ENCODE results near the gene TMEM52. TPM values are rescaled to one million over a fixed set of nuclear protein-coding genes. Genes with fewer than 3 reads are reported as not detected.

TMEM52 gene
- polyA plus RNA-seq, 2 of the 4 experiments (the other 2 are of a cell fraction) = 0.36 to 0.41 TPM

DNA sequence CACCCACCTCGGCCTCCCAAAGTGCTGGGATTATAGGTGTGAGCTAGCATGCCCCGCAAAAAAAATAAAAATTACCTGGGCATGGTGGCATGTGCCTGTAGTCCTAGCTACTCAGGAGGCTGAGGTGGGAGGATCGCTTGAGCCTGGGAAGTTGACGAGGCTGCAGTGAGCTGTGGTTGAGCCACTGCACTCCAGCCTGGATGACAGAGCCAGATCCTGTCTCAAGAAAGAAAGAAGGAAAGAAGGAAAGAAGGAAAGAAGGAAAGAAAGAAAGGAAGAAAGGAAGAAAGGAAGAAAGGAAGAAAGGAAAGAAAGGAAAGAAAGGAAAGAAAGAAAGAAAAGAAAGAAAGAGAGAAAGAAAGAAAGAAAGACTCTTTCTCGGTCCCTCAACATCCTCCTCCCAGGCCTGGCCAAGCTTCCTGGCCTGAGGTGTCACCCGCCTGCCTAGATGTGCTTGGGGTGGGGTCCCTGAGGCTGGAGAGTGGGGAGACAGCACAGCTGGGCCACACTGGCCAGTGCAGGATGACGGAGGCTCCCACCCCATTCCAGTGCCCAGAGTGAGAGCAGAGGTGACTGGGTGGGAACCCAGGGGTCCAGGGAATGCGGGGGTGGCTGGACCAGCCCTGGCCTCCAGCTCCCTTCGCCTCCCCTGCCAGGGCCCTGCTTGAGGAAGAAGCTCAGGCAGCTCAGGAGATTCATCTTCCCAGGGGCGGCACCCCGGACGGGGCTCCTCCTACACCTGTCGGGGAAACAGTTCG, 18.0 kb downstream of the TMEM52 start:
- POLR2A ChIA-PET = interaction anchor here (1.2 kb wide), 1 partner anchor 8 kb away, joined by 3 read pairs; no protein-coding TSS in a partner anchor
- peaks cover 10% of the 10 kb centered on the region; the same call in 1 of the 3 replicates for H3K4me1 ChIP-seq
- no peak overlapping the region for H3K4me3 ChIP-seq
- ATAC-seq (peak in 1 of 2 experiments; percentile 21; a peak in 1 of 6 replicates), DNase-seq (ENCODE audit: low read depth in 1 of 2, low spot score in 1 of 2) (no peak), FAIRE-seq (no peak)
- CTCF ChIA-PET = interaction anchor here (0.8 to 3.8 kb wide), 7 partner anchors 8 to 148 kb away, joined by 3 to 25 read pairs (median 4); no protein-coding TSS in a partner anchor
- TF ChIP-seq RNF2 (IDR thresholded peaks at IDR 0.05; ENCODE audit: borderline replicate concordance, low read depth) (no peak), KDM1A (IDR thresholded peaks at IDR 0.05; ENCODE audit: low read depth) (no peak), HOXA7 (CRISPR knock-in tag; IDR thresholded peaks at IDR 0.05) (no peak), ELK1 (IDR thresholded peaks at IDR 0.05; ENCODE audit: low read depth, low read length) (no peak), BHLHE40 (IDR thresholded peaks at IDR 0.05; ENCODE audit: low read depth, low read length) (no peak), NR3C1 (IDR thresholded peaks at IDR 0.05) (no peak), USF2 (IDR thresholded peaks at IDR 0.05) (no peak), ZFP36 (IDR thresholded peaks at IDR 0.05; ENCODE audit: borderline replicate concordance, partially characterized antibody) (no peak), TFCP2L1 (CRISPR knock-in tag; IDR thresholded peaks at IDR 0.05) (no peak)
- H3K9me3 ChIP-seq = no peaks in the 10 kb centered on the region
- no peak overlapping the region for H3K27ac ChIP-seq
- no peak overlapping the region for H3K4me2 ChIP-seq
- 85% methylated on average over 6 of the region's 14 CpGs for WGBS (ENCODE audit: missing lambda C conversion rate)

DNA sequence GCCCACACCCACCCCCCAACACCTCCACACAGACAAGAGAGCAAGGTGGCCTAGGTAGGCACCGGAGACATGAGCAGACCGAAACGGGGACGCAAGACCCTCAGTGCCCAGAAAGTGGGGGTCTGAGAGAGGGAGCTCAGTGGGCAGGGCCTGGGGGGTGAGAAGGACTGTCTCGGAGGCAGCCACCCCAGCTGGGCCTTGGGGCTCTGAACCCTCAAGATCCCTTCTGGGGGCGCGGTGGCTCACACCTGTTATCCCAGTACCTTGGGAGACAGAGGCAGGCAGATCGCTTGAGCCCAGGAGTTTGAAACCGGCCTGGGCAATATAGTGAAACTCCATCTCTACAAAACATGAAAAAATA, 19.1 kb downstream of the TMEM52 start:
- Histone ChIP-seq H3K9me3 (no peaks in the 10 kb centered on the region), H3K4me3 (no peak overlapping the region), H3K4me1 (peaks cover 11% of the 10 kb centered on the region; the same call in 1 of the 3 replicates), H3K27ac (no peak overlapping the region), H3K4me2 (no peak overlapping the region)
- ChIA-PET CTCF (interaction anchor here (0.9 to 3.8 kb wide), 2 partner anchors 9 to 17 kb away, joined by 3 to 25 read pairs; no protein-coding TSS in a partner anchor), POLR2A (interaction anchor here (1.2 kb wide), 1 partner anchor 9 kb away, joined by 3 read pairs; no protein-coding TSS in a partner anchor)
- FAIRE-seq (no peak), ATAC-seq (no peak), DNase-seq (ENCODE audit: low read depth in 1 of 2, low spot score in 1 of 2) (no peak)
- 90% methylated on average over 9 of the region's 9 CpGs for WGBS (ENCODE audit: missing lambda C conversion rate)
- TF ChIP-seq NR3C1 (IDR thresholded peaks at IDR 0.05) = no peak
- TF ChIP-seq MAFK (IDR thresholded peaks at IDR 0.05; ENCODE audit: partially characterized antibody) = no peak
- no peak for TF ChIP-seq CHD2 (IDR thresholded peaks at IDR 0.05; ENCODE audit: low read length, partially characterized antibody)
- no peak for TF ChIP-seq E2F6 (IDR thresholded peaks at IDR 0.05; ENCODE audit: borderline replicate concordance, low read depth)
- TF ChIP-seq EP300 (IDR thresholded peaks at IDR 0.05) = no peak
- no peak for TF ChIP-seq KDM1A (IDR thresholded peaks at IDR 0.05; ENCODE audit: low read depth)
- TF ChIP-seq, protein P1, sequence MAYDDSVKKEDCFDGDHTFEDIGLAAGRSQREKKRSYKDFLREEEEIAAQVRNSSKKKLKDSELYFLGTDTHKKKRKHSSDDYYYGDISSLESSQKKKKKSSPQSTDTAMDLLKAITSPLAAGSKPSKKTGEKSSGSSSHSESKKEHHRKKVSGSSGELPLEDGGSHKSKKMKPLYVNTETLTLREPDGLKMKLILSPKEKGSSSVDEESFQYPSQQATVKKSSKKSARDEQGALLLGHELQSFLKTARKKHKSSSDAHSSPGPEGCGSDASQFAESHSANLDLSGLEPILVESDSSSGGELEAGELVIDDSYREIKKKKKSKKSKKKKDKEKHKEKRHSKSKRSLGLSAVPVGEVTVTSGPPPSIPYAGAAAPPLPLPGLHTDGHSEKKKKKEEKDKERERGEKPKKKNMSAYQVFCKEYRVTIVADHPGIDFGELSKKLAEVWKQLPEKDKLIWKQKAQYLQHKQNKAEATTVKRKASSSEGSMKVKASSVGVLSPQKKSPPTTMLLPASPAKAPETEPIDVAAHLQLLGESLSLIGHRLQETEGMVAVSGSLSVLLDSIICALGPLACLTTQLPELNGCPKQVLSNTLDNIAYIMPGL (CRISPR knock-in tag; IDR thresholded peaks at IDR 0.05; ENCODE audit: borderline replicate concordance) = no peak
- no peak for TF ChIP-seq EHF (CRISPR knock-in tag; IDR thresholded peaks at IDR 0.05)
- no peak for TF ChIP-seq CTCF (IDR thresholded peaks at IDR 0.05)
- TF ChIP-seq MYC (IDR thresholded peaks at IDR 0.05; ENCODE audit: borderline replicate concordance, low read length) = no peak
- no peak for TF ChIP-seq NPAS2 (CRISPR knock-in tag; IDR thresholded peaks at IDR 0.05; ENCODE audit: borderline replicate concordance)
- no peak for TF ChIP-seq TP53 (CRISPR knock-in tag; IDR thresholded peaks at IDR 0.05)
- no peak for TF ChIP-seq BHLHE40 (IDR thresholded peaks at IDR 0.05; ENCODE audit: low read depth, low read length)
- TF ChIP-seq ZNF302 (CRISPR knock-in tag; IDR thresholded peaks at IDR 0.05) = no peak
- TF ChIP-seq, protein P2, sequence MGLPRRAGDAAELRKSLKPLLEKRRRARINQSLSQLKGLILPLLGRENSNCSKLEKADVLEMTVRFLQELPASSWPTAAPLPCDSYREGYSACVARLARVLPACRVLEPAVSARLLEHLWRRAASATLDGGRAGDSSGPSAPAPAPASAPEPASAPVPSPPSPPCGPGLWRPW (IDR thresholded peaks at IDR 0.05) = no peak
- no peak for TF ChIP-seq POLR2AphosphoS2 (conservative IDR thresholded peaks at IDR 0.05; ENCODE audit: low read length)
- no peak for TF ChIP-seq CHD4 (IDR thresholded peaks at IDR 0.05; ENCODE audit: borderline replicate concordance)
